Omental fat pad (tissue), 4 donors: ENCODE data around the gene HEBP2. TPM values are rescaled to one million over a fixed set of nuclear protein-coding genes. Genes with fewer than 3 reads are reported as not detected.
A peak's percentile ranks its signal among the peaks of the same experiment; 100 is the strongest.
"Not testable (repeated sequence)": the region's sequence is repeated elsewhere in the genome, so short reads cannot be mapped to it uniquely, and the experiment has no call there.

Experiments
- ATAC-seq: fragments of 150-250 bp; one replicate; pipeline ENCODE4 v1.9.1; 2016; ENCODE audit warnings: mild to moderate bottlenecking, moderate library complexity; ENCODE audit not compliant: low FRiP score
- DNase-seq: peaks from one replicate; pipeline ENCODE4 v3.0.0-alpha.2; 2019; ENCODE audit warnings: low spot score
- total RNA-seq, 4 donors: library from RNA; depleted of rRNA; stranded (reverse); fragments of >200 nt; gene quantifications; one replicate each; pipeline ENCODE4 v1.1.0, GENCODE V29; 2016
- TF ChIP-seq, protein P1 (sequence below), 3 donors: fragments of 450-650 bp; IDR thresholded peaks; one replicate each; pipeline ENCODE4 v1.5.1; 2016 to 2017; ENCODE audit warnings: antibody characterized with exemption in 3 of 3, mild to moderate bottlenecking in 3 of 3, moderate library complexity in 2 of 3

Gene HEBP2
- total RNA-seq = 100 to 1,000 TPM; 118 to 282 (median 205) TPM

GRCh38 chr6:138403801-138404665 lies at the start of gene HEBP2:
TSS of gene HEBP2 (plus strand) at chr6:138404223. CDS start at chr6:138404496, 273 bp downstream.
- ATAC-seq = peak; percentile 90
- TF ChIP-seq, protein P1, sequence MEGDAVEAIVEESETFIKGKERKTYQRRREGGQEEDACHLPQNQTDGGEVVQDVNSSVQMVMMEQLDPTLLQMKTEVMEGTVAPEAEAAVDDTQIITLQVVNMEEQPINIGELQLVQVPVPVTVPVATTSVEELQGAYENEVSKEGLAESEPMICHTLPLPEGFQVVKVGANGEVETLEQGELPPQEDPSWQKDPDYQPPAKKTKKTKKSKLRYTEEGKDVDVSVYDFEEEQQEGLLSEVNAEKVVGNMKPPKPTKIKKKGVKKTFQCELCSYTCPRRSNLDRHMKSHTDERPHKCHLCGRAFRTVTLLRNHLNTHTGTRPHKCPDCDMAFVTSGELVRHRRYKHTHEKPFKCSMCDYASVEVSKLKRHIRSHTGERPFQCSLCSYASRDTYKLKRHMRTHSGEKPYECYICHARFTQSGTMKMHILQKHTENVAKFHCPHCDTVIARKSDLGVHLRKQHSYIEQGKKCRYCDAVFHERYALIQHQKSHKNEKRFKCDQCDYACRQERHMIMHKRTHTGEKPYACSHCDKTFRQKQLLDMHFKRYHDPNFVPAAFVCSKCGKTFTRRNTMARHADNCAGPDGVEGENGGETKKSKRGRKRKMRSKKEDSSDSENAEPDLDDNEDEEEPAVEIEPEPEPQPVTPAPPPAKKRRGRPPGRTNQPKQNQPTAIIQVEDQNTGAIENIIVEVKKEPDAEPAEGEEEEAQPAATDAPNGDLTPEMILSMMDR (IDR thresholded peaks at IDR 0.05) = no peak
- DNase-seq = peak; percentile 70

DNA sequence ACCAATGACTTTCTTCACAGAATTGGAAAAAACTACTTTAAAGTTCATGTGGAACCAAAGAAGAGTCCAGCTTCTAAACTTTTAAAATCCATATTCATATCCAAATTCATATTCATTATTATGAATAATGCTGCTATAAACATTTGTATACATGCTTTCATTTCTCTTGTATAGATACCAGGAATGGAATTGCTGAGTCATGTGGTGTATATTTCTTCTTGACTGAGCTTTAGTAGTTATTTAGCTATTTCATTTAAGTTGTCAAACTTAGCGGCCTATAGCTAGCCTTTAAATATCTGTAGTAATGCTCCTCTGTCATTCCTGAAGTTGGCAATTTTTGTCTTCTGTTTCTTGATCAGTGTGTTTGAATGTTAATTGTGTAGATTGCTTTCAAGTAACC lies 46.1 kb upstream of the HEBP2 start:
- no peak for ATAC-seq
- TF ChIP-seq, protein P1 (IDR thresholded peaks at IDR 0.05) = no peak
- no peak for DNase-seq

- DNase-seq, ATAC-seq: not testable (repeated sequence)
Measured at GRCh38 chr6:138368684-138369083, 35.3 kb upstream of the HEBP2 start.

GRCh38 chr6:138370631-138371451 lies 33.2 kb upstream of the HEBP2 start:
- TF ChIP-seq, protein P1 (IDR thresholded peaks at IDR 0.05) = no peak
- ATAC-seq (no peak), DNase-seq (no peak)

DNA sequence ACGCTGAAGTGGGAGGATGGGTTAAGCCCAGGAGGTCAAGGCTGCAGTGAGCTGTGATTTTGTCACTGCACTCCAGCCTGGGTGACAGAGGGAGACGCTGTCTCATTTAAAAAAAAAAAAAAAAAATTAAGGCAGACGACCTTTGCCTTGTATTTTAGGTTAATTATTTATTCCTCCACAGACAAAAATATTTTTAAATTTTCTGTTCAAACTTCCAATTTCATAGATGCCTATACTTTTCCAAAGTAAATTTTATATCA lies 32.6 kb upstream of the HEBP2 start:
- no peak for DNase-seq
- no peak for ATAC-seq
- TF ChIP-seq, protein P1 (IDR thresholded peaks at IDR 0.05) = no peak

- DNase-seq (no peak), ATAC-seq (no peak)
- TF ChIP-seq, protein P1 (IDR thresholded peaks at IDR 0.05) = no peak
Measured at GRCh38 chr6:138371720-138372119, 32.3 kb upstream of the HEBP2 start.

- ATAC-seq (no peak), DNase-seq (no peak)
- TF ChIP-seq, protein P1 (IDR thresholded peaks at IDR 0.05) = no peak
Measured at GRCh38 chr6:138372711-138373463, 31.1 kb upstream of the HEBP2 start.
